Endometrial microvascular endothelial cells (primary cell): ENCODE results near the gene MAP7D3. TPM values are rescaled to one million over a fixed set of nuclear protein-coding genes. Genes with fewer than 3 reads are reported as not detected.

Experiments used
- in situ Hi-C: cut with HindIII; loops from 2 replicates; pipeline ENCODE4 v1.10.0; 2017; ENCODE audit warnings: low sequenced_read_pairs, low pct_unique_long_range_greater_than_20kb; ENCODE audit errors: inconsistent ontology term
- total RNA-seq: library from RNA; depleted of rRNA; stranded (reverse); fragments of >200 nt; gene quantifications from one replicate; pipeline ENCODE4 v1.2.3, GENCODE V29; 2015; ENCODE audit errors: inconsistent ontology term

Gene MAP7D3
- total RNA-seq, 1 donor from 2014 or later = 25.2 TPM

DNA sequence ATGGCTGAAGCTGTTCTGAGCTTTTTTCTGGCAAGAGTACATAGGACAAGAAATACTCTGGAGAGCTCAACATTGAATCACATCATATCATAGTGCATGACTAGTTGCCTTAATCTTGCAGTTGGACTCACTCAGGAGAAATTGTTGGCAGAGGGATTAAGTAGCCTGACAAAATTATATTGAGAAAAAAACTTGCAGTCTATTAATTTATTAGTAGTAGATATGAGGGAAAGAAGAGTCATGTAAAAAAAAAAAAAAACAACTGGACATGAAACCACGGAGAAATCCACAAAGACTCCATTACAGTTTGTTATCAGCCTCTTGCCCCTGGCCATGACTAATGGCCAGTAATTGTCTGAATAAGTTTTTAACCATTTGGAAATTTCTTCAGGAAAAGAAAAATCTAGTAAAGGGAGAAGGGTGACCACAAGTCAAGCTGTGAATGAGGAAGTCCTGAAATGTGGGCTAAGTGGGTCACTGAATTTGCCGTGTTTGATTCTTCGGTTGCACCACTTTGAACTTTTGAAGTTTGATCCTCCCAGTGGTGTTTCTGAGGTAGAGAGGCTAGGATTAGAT is 58.3 kb downstream of the MAP7D3 start:
- in situ Hi-C loops = no loop called here

DNA sequence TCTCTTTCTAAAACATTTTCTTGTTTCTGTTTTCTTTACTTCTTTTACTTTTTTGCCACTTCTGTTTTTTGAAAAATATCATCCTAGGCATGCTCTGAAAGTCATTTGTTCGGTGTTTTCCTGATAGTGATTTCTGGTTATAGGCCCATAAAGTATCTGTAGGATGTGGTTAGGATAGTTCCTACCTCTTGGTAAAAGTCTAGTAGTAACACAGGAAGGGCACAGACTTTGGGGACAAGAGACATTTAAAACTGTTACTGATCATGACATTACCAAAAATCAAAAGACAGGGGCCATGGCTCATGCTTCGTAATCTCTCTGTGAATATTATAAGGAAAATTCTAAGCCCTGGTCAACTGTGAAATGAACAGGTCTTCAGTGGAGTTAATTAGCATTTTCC is 59.1 kb downstream of the MAP7D3 start:
- in situ Hi-C loops = no loop called here

DNA sequence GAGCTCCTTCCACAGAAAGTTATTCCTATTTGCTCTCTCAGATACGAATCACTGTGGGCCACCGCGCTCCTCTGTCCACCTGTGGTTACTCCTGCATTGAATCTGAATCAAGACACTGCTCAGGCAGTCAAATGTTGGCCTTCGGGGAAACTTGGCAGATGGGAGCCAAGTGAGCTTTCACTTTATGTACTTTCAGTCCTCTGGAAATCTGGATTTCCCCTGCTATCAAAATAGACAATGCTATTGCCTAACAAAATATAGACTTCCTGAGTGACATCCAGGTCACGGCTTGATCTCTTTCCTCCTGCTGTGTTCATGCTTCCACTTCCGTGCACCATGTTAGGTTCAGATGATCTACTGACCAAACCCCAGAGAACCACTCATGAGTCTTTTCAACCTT is 60.0 kb downstream of the MAP7D3 start:
- in situ Hi-C loops = no loop called here

DNA sequence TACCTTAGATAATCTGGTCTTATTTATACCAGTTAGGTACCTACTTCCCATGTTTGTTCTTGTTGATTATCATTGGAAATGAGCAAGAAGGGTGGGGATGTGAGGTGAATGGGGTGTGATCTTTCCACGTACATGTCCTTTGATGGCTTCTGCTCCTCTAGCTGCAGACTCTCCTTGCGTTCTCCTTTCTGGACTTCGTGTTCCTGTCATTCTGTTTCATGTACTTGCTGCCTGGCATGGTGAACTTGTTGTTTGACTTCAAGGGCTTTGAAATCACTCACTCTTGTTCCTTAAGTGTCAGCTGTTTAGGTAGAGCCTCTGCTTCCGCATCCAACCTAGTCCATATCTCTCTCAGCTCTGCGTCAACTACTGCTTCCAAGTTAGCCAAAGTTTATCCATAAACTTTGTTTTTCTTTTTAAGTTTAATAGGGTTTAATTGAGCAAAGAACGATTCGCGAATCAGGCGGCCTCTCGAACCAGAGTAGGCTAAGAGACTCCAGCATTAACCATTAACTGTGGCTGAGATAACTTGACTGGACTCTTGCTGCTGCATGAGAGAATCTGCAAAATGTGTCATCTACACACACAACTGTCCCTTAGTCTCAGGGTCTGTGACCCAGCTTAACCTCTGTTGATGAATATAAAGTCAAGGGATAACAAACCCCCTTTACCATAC is 61.0 kb downstream of the MAP7D3 start:
- in situ Hi-C loops = no loop called here

DNA sequence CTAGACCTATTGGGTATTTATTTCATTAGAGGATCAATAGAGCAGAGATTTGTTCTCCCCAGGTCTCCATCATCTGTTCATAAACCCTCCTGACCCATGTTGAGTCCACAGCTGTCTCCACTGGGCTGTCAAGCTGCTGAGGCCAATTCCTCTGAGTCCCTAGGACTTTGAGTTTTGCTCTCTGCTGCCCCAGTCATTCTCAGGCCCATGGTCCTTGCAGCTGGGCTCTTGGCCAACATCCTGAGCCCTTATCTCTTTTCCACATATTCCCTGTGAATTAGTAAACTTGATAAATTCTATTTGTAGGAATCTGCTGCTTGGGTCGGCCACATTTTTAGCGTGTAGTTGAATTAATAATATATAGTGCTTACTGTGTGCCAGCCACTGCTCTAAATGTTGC is 62.0 kb downstream of the MAP7D3 start:
- in situ Hi-C loops = no loop called here

DNA sequence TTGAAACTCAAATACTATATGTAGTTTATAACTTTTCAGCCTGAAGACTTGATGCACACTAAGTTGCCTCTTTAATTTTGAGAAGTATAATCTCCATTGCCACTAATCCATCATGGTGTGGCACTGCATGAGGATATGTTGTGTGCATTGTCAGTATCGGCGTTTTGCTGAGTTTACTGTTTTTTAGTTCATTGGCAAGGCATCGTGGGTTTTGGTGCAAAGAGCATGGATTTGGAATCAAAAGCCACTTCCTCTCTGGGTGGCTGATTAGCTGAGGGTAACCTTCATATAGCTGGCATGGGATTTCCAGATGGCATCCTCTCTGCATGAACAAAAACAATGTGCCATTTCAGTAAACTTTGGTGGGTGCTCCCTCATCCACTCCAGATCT is 65.2 kb downstream of the MAP7D3 start:
- in situ Hi-C loops = no loop called here

DNA sequence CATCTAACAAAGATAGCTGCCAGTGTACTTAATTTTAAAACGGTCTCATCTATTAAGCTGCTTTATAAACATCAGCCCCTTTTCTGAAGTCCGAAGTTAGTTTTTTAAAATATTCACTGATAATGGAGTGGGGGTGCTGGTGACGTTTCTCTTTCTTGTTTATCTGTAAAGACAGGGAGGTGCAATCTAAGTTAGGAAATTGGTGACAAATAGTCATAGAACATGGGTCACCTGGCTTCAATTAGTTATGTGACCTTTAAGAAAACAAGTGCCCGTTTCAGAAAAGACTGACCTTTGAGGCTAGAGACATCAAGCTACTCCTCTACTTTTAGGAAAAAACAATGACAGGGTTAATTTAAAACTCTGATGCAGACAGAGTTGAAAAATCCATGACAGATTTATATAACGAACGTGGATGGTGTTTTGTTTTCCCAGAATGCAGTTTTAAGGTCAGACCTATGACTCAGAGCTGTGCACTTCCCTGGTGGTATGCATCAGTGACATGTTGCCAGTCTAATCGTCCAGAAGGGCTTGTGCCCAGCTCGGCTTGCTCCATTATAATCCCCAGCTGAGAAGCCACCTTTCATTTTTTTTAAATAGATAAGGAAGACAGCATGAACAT is 65.7 kb downstream of the MAP7D3 start:
- in situ Hi-C loops = no loop called here

DNA sequence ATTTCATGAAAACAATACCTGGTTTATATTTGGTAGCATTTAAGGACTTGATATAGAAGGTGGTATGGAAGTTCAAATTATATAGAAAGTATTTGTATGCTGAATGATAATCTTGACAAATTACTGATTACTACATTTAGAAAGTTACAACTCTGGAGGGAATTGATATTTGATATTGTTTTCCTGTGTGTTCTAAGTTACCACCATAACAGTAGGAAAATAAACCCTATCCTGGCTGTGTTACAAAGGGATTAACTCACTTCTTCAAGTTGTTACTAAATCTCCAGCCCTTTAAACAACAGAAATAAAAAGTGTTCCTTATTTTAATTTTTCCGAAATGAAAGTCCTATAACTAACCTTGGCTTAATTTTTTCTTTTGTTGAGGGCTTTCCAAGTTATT is 67.3 kb downstream of the MAP7D3 start:
- in situ Hi-C loops = no loop called here

DNA sequence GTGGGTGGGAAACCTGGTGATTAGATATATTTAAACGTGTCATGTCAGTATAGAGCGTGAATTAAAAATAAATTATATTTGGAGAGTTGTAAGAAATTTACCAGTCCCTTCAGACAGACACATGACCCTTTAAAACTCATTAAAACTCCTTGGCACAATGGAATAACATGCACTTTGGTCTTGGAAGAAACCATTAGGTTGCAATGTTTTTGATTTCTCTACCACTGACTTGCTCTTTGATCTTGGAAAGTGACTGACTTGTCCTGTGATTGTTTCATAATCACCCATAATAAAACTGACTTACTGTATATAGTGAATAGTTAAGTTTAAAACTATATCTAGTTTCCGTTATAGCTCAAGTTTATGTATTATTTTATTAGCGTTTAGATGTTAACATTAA is 68.0 kb downstream of the MAP7D3 start:
- in situ Hi-C loops = no loop called here

DNA sequence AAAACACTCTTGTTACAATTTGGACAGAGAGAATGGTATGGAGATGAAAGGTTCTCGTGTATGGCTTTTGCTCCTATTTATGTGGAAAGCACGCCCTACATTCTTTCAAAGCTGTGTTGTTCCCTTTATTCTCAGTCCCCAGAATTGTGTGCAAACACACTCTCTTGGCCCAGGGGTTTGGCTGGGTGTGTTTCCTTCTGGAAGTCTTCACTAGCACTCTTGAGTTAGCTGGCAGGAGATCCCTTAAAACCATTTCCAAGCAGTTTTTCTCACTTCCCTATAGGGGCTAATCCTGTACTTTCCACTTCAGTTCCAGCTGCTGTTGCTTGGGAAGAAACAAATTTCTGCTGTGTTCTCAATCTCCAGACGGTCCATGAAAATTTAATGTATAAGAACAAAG is 68.8 kb downstream of the MAP7D3 start:
- in situ Hi-C loops = no loop called here

DNA sequence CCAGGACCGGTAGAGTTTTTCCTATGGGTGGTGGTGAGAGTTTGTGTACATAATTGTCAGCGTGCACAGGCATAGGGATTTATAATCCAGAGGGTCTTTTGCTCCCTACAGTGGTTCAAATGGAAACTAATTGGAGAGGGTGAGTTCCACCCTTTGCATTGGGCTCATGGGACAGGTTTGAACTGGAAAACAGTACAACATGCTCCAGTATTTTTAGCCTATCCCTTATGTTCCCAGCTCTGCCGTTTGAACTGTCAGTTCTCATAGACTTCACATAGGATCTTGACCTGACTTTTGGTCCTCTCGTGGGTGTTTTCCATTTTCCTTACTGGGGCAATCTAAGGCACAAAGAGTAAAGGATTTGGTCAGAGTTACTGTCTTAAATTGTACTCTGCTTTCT is 72.1 kb downstream of the MAP7D3 start:
- in situ Hi-C loops = no loop called here

DNA sequence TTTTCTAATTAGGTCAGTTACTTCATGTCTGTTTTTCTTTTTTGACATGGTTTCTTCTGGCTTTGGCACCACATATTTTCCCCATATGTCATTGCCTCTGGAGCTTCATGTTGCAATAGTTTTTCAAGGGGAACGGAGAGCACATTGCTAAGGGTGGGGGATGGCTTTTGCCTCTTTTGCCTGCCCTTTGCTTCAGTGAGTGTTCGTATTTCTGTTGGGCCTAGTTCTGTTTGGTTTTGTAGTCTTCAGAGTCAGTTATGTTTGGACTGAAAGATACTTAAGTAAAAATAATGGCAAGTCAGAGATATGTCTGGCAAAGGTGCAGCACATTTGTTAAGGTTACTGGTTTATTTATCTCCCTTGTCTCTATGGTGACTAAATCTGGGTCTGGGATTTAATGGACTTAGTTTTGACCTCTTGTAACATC is 74.8 kb downstream of the MAP7D3 start:
- in situ Hi-C loops = no loop called here

DNA sequence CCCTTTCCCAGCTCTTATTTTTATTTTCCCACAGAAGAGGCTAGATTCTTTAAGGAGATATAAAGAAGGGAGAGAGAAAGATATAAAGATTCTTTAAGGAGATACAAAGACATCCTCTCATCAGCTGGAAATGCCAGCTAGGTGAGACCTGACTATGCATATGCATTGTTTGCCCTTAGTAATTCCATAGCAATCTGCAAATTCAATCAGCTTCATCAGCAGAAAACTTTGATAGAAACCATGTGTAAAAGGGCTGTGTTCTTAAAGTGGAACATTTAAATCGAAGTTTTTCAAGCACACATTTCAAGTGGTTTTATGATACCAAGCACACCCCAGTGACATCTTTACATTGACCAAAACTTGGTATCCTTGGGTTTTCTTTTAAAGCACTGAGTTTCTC is 79.8 kb downstream of the MAP7D3 start:
- in situ Hi-C loops = no loop called here

DNA sequence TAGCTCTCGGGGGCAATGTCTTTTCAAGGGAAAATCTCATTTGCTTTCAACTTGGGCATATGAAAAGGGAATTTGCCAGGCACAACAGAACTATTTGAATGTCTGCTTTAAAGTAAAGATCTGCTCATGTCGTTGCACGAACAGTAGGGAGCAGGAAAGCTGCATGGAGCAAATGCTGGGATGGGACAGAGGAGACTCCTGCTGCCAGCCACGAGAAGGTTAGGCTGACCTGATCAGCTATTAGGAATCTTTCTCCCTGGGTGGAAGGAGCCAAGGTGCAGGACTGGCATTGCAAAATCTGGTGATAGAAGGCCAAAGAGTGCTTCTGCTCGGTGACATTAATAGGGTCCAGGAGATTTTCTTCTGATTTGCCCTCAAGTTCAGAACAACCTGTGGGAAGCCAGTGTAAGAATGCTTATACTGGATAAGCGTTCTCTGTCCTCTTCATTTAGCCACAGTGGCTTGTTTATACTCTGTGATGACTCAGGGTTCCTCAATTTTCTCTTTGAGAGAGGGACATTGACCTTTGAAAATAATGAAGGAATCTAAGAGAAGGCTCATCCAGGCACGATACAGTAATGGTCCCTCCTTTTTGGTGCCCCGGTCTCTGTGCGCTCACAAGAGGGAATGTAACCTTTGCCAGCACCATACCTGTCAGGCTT is 80.9 kb downstream of the MAP7D3 start:
- in situ Hi-C loops = no loop called here

DNA sequence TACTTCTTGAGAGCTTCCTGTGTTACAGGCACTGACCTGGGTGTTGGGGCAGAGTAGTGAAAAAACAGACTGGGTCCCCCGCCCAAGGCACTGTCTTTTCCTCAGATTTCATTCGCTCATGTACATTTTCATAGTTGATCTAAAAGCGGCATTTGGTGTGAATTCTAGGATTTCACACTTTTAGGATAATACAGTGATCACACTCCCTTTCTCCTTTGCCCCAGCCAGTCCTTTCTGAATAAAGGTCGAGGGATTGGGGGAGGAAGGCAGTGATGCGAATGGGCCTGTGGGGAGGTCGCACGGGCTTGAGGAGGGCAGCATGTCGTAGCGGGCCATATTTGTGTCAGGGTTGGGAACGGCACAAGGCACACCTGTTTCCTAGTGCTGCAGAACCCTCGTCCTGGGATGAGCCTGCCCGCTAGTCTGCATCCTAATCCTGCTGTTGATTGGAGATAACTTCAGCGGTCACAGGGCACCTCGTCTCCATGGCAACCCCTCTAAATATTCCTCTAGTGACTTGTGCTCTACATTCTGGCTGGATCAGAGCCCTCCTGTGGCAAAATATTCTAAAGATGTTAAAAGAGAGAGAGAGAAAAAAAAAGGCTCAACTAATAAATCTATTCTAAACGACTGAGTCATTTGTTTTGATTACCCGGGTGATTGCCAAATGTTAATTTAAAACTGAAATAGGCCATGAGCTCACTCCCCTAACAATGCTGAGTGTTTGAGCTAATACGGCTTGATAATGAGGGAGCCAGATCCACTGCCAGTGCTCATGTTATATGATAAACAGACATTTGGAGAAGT is 82.1 kb downstream of the MAP7D3 start:
- in situ Hi-C loops = loop anchor here (10.0 kb wide), 1 partner anchor 46 kb away; no protein-coding TSS in a partner anchor

DNA sequence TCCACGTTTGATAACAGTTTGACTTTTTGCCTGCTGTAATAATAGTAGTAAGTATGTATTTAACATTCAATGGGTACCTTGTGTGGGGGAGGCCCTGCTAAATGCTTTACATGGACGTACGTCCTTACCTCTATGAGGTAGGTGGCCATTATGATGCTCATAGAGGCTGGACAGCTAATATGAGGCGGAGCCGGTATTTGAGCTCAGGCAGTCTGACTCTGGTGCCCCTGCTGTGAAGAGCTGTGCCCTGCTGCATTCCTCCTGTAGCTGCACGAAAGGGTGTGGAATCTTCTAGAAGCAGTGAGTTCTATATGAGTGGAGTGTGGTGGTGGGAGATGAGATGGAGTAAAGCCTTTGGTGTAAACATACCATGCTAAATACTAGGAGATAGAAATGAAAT is 83.2 kb downstream of the MAP7D3 start:
- in situ Hi-C loops = loop anchor here (10.0 kb wide), 1 partner anchor 47 kb away; no protein-coding TSS in a partner anchor

DNA sequence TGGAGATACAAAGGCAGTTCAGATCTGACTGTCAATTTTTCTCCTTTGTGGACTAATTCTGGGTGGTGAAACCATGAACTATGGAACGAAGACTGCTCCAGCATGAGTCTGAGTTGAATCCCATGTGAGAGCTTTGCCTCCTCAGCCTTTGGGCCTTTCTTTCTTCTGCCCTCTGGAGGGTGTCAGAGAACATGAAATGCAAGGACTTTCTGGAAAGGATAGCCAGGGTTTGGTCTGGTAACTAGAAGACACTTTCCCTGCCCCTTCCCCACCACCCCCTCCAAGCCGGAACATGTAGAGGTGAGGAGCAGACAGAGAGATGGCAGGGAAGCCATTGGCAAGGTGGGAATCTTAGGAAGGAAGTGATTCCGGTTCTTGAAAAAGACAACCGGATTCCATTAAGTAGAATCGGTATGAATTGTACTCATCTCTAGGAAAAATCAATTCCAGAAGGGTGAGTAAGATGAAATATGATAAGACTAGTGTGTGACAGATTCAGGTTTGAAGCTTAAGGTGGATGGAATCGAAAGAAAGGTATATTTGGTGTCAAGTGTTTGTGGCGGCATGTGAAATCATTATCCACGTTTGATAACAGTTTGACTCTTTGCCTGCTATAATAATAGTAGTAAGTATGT is 84.9 kb downstream of the MAP7D3 start:
- in situ Hi-C loops = loop anchor here (10.0 kb wide), 1 partner anchor 48 kb away; no protein-coding TSS in a partner anchor

DNA sequence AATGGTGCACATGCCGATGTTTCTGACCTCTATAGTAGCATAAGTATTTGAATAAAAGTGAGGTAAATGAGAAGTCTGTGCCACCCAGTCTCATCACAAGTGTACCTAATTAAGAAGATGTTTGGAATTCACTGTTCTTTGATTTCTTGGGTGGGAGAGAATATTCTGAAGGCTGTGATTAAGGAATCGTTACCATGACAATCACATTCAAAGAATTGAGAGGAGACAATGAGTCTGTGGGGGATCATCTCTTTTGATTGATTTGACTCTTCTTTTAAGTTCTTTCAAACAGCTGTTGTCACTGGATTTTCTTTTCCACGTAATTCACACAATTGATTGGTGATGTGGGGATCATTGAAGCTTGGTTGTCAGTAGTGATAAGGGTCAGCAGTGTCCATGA is 85.8 kb downstream of the MAP7D3 start:
- in situ Hi-C loops = loop anchor here (10.0 kb wide), 1 partner anchor 49 kb away; no protein-coding TSS in a partner anchor
